Stimulated activated CD8-positive, alpha-beta memory T cell treated with anti-CD3 and anti-CD28 coated beads, Interleukin-4, amount 100 ng/mL, for 24 hours (primary cell): ENCODE results near the gene PRR15.

Experiments used
- DNase-seq: peaks from one replicate; pipeline ENCODE4 v3.0.0-alpha.2; 2020; ENCODE audit warnings: low read depth

The PRR15 gene

GRCh38 chr7:29569648-29570047 lies 6.0 kb downstream of the PRR15 start:
- no peak for DNase-seq

- DNase-seq, result no peak
Measured at GRCh38 chr7:29572558-29572957, 8.9 kb downstream of the PRR15 start.

- no peak for DNase-seq
Measured at GRCh38 chr7:29573567-29573966, 9.9 kb downstream of the PRR15 start.

GRCh38 chr7:29574659-29575058 lies 11.0 kb downstream of the PRR15 start:
- no peak for DNase-seq

- no peak for DNase-seq
Measured at GRCh38 chr7:29587195-29587808, 23.7 kb downstream of the PRR15 start.

GRCh38 chr7:29588212-29588611 lies 24.6 kb downstream of the PRR15 start:
- DNase-seq, result no peak

- no peak for DNase-seq
Measured at GRCh38 chr7:29588900-29589696, 25.5 kb downstream of the PRR15 start.

- DNase-seq, result no peak
Measured at GRCh38 chr7:29592866-29593265, 29.2 kb downstream of the PRR15 start.

- no peak for DNase-seq
Measured at GRCh38 chr7:29593459-29593858, 29.8 kb downstream of the PRR15 start.

- DNase-seq, result no peak
Measured at GRCh38 chr7:29596593-29597178, 33.1 kb downstream of the PRR15 start.

- no peak for DNase-seq
Measured at GRCh38 chr7:29597266-29597665, 33.6 kb downstream of the PRR15 start.

- no peak for DNase-seq
Measured at GRCh38 chr7:29598137-29598536, 34.5 kb downstream of the PRR15 start.

- DNase-seq, result no peak
Measured at GRCh38 chr7:29598613-29599012, 35.0 kb downstream of the PRR15 start.

GRCh38 chr7:29599026-29599425 lies 35.4 kb downstream of the PRR15 start:
- no peak for DNase-seq

- no peak for DNase-seq
Measured at GRCh38 chr7:29600661-29601060, 37.0 kb downstream of the PRR15 start.

GRCh38 chr7:29604052-29604451 lies 40.4 kb downstream of the PRR15 start:
- DNase-seq, result no peak

GRCh38 chr7:29604702-29605101 lies 41.1 kb downstream of the PRR15 start:
- DNase-seq, result no peak

GRCh38 chr7:29605671-29606070 lies 42.0 kb downstream of the PRR15 start:
- no peak for DNase-seq

GRCh38 chr7:29606287-29606721 lies 42.7 kb downstream of the PRR15 start:
- DNase-seq, result no peak

GRCh38 chr7:29606830-29607229 lies 43.2 kb downstream of the PRR15 start:
- no peak for DNase-seq

GRCh38 chr7:29607259-29607658 lies 43.6 kb downstream of the PRR15 start:
- no peak for DNase-seq

GRCh38 chr7:29607889-29608288 lies 44.3 kb downstream of the PRR15 start:
- DNase-seq, result no peak
